Activated CD8-positive, alpha-beta memory T cell treated with anti-CD3 and anti-CD28 coated beads for 36 hours (primary cell): ENCODE results near the gene NUDT14. TPM values are rescaled to one million over a fixed set of nuclear protein-coding genes. Genes with fewer than 3 reads are reported as not detected.

Experiments used
- CTCF ChIA-PET: fragments of 350-600 bp; sonication (Branson Sonifier 250); formaldehyde crosslinking; loops from one replicate; lab custom pipeline; 2021; ENCODE audit warnings: antibody characterized with exemption; lab: Charles Lee
- POLR2A ChIA-PET: fragments of 350-600 bp; sonication (Branson Sonifier 250); formaldehyde crosslinking; loops from one replicate; lab custom pipeline; 2021; ENCODE audit warnings: antibody characterized with exemption; lab: Charles Lee
- total RNA-seq, 2 experiments: library from RNA; stranded (reverse); gene quantifications; one replicate each; pipeline ENCODE4 v1.2.3, GENCODE V29; 2021

NUDT14 gene
- total RNA-seq, 2 experiments from 2014 or later: 8.4 to 8.5 TPM

- ChIA-PET CTCF (interaction anchor here (0.7 to 1.0 kb wide), 2 partner anchors 15 to 19 kb away, joined by 3 read pairs; no protein-coding TSS in a partner anchor), POLR2A (no interaction called here)
Measured at GRCh38 chr14:105184461-105184860, 3.3 kb upstream of the NUDT14 start.

GRCh38 chr14:105182296-105183020 is 1.3 kb upstream of the NUDT14 start:
- ChIA-PET CTCF (interaction anchor here (0.7 to 1.3 kb wide), 4 partner anchors 12 to 179 kb away, joined by 3 to 6 read pairs (median 3); no protein-coding TSS in a partner anchor), POLR2A (no interaction called here)

DNA sequence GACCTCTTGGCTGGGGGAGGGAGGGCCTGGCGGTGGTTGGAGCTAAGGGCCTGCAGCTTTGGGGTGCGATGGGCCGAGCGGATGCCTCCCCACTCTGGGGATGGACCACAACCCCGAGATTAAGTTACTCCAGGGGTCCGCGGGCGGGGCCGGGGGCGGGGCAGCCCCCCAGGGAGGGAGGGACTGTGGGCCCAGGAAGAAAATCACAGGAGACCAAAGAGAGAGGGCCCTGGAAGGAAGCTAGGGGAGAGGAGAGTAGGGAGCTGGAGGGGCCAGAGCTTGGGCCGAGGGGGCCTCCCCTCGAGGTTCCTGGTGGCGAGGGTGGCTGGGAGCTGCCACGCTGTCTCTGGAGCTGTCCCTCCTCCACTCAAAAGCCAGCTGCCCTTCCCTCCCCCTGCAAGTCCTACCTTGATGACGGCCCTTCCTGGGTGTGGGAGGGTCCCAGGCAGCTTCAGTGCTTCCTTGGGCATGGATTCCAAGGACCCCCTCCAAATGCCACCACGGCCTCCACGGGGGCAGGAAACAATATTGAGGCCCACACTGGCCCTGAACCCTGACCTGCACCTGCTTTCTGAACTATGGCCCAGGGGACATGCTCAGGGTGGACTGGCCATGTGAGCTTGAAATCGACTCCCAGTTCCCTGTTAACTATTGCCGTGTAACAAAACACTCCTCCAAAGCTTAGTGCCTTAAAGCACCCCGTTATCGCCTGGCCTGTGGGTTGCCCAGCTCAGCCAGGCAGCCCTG is 610 bp upstream of the NUDT14 start:
- ChIA-PET POLR2A (no interaction called here), CTCF (interaction anchor here (0.7 to 1.3 kb wide), 4 partner anchors 13 to 180 kb away, joined by 3 to 6 read pairs (median 4); no protein-coding TSS in a partner anchor)

DNA sequence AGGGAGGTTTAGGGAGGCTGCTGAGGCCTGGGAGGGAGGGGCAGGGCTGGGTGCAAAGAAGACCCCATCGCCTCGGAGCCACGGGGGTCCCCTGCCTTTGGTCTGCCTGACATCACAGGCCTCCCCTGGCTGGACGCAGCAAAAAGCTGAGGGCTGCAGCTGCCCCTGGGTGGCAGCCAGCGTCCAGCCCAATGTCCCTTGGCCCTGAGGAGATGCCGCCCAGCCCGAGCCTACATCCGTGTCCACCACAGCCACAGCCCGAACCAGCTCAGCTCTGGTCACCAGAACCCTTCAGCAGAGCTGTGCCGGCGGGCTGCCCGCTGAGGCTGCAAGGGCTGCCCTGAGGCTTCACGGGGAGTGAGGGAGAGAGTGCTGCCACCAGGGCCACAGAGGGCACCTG is 1.9 kb downstream of the NUDT14 start:
- ChIA-PET CTCF (interaction anchor here (1.1 to 1.8 kb wide), 2 partner anchors 10 to 15 kb away, joined by 3 to 5 read pairs; partner anchors contain the start of gene JAG2), POLR2A (no interaction called here)

GRCh38 chr14:105178868-105179140 is 2.3 kb downstream of the NUDT14 start:
- POLR2A ChIA-PET: no interaction called here
- CTCF ChIA-PET: interaction anchor here (1.8 kb wide), 1 partner anchor 14 kb away, joined by 5 read pairs; no protein-coding TSS in a partner anchor

- CTCF ChIA-PET: no interaction called here
Measured at GRCh38 chr14:105178069-105178867, 2.8 kb downstream of the NUDT14 start.

GRCh38 chr14:105177082-105177481 is 4.0 kb downstream of the NUDT14 start:
- ChIA-PET CTCF (no interaction called here), POLR2A (no interaction called here)

More at GRCh38 chr14:105178069-105178867, 2.8 kb downstream of the NUDT14 start:
- POLR2A ChIA-PET: no interaction called here

- ChIA-PET POLR2A (interaction anchor here (0.5 kb wide), 1 partner anchor 231 kb away, joined by 4 read pairs; no protein-coding TSS in a partner anchor), CTCF (interaction anchor here (1.4 kb wide), 1 partner anchor 19 kb away, joined by 3 read pairs; no protein-coding TSS in a partner anchor)
Measured at GRCh38 chr14:105176513-105176912, 4.6 kb downstream of the NUDT14 start.

DNA sequence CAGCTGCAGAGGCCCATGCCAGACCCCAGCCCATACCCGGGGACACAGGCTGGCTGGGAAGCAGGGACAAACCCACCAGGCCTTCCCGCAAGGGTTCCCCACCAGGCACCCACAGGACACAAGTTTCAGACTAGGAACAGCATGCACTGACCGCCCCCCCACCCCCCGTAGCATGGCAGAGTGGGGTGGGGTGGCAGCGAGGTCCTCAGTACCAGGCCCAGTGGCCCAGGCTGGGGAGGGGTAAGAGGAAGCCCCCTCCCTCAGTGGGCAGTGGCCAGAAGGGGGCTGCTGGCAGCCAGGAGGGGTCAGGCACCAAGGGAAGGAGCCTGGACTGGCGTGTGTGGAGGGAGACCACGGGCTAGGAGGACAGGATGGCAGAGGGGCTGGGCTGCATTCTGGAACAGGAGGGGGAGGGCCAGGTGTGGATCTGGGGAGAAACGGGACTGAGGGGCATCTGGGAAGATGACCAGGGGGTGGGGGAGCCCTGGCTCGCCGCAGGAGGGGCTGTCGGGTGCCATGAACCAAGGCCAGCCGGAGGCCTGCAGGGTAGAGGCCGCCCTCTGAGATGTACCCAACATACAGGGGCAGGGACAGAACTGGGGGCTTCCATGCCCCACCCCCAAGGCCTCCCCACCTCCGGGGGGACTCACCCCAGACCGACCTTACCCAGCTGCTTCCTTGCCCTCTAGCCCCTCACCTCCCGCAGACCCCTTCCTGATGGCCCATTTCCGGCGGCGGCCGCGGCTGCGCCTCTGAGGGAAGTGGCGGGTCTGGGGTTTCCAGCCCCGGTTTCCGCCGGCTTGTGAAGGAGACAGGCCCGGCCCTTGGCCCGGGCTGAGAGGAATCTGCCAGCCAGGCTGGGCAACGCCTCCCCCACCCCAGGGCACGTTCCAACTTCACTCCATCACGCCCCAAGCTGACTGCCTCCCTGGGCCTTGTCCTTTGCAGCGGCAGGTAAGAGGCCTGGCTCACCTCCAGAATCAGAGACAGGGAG is 6.9 kb downstream of the NUDT14 start:
- CTCF ChIA-PET: no interaction called here

GRCh38 chr14:105173145-105173544 is 8.0 kb downstream of the NUDT14 start:
- POLR2A ChIA-PET: interaction anchor here (0.5 kb wide), 1 partner anchor 391 kb away, joined by 6 read pairs; no protein-coding TSS in a partner anchor
- CTCF ChIA-PET: interaction anchor here (1.4 kb wide), 1 partner anchor 83 kb away, joined by 5 read pairs; no protein-coding TSS in a partner anchor

More for the DNA sequence above, 6.9 kb downstream of the NUDT14 start:
- POLR2A ChIA-PET: no interaction called here

DNA sequence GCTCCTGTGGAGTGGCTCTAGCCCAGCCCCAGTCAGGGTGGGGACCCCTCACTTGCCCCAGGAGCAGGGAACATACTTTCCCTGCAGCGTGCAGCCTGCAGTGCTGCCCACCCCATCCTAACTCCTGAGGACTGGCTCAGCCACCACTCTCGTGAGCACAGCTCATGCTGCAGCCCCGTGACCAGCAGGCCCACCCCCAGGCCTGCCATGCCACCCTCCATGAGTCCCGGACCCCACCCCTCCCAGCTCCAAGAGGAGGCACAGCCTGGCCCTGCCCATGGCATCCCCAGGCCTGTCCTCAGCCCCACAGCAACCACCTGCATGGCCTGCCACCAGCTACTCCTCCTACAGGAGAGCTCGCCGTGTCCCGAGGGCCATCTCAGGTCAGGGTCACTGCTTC is 8.6 kb downstream of the NUDT14 start:
- POLR2A ChIA-PET: no interaction called here
- CTCF ChIA-PET: interaction anchor here (1.4 kb wide), 2 partner anchors 22 to 82 kb away, joined by 5 read pairs; no protein-coding TSS in a partner anchor

- CTCF ChIA-PET: interaction anchor here (0.5 to 1.4 kb wide), 2 partner anchors 15 to 24 kb away, joined by 3 to 5 read pairs; no protein-coding TSS in a partner anchor
- POLR2A ChIA-PET: interaction anchor here (0.6 to 1.1 kb wide), 2 partner anchors 9 to 125 kb away, joined by 3 to 4 read pairs; no protein-coding TSS in a partner anchor
Measured at GRCh38 chr14:105171004-105171673, 10.0 kb downstream of the NUDT14 start.

DNA sequence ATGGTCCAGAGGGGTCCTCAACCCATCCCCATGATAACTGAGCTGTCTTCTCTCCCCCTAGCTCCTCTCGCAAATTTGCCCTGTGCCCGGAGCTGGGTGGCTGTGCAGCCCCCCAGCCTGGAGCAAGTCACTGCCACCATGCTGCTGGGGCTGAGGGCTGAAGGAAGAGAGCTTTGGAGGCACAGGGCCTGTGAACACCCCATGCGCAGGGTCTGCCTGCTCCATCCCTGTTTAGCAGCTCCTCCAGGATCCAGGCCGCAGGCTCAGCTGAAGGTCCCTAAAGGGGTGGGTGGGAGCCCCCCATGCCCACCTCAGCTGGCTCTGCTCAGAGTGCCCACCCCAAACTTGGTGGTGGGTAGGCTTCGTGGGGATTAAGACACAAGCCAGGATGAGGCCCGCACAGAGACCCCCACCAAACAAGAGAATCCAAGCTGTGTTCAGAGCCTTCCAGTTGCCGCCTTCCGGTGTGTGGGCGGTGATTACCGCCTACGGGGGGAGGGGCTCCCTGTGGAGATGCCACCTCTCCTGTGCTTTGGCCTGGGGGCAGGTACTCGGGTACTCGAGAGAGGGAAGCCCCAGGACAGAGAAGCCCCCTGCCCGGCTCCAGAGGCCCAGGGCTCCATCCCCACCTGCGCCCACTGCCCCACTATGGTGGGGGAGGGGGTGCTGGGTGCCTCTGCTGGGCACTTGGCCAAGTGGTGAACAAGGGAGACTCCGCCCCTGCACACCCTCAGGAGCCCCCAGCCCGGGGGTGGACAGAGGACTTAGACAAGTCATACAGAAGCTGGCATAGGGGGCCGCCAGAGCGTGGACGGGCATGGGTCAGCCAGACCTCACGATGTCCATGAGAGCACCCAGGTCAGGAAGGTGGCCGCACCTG is 11.1 kb downstream of the NUDT14 start:
- POLR2A ChIA-PET: interaction anchor here (1.1 kb wide), 1 partner anchor 10 kb away, joined by 3 read pairs; no protein-coding TSS in a partner anchor
- CTCF ChIA-PET: interaction anchor here (0.5 to 1.6 kb wide), 9 partner anchors 13 to 311 kb away, joined by 3 to 5 read pairs (median 3); no protein-coding TSS in a partner anchor

- ChIA-PET POLR2A (no interaction called here), CTCF (interaction anchor here (0.5 to 1.6 kb wide), 9 partner anchors 10 to 312 kb away, joined by 3 to 5 read pairs (median 3); no protein-coding TSS in a partner anchor)
Measured at GRCh38 chr14:105168979-105169507, 12.1 kb downstream of the NUDT14 start.

DNA sequence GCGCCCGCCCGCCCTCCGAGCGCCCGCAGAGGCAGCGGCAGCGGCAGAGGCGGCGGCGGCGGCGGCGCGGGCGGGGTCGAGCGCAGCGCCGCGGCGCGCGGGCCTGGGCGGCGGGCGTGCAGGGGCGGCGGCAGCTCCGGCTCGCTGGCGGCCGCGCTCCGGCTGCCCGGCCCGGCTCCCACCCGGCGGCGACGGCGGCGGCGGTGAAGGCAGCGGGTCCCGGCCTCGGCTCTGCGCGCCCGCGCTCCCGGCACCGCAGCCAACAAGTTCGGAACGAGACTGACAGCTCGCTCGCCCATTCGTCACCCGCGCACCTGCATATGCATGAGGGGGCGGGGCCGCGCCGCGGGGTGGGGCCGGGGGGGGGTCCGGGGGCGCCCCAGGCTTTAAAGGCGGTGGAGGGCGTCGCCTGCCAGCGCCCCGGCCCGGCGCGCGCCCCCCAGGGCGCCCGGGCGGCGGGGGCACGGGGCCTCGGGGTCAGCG is 12.6 kb downstream of the NUDT14 start, which contains the start of gene JAG2:
Gene JAG2, minus strand, starts transcription at position 281 of the 483 bp plus-strand sequence. CDS start 356 bp downstream, outside the sequence.
- POLR2A ChIA-PET: no interaction called here
- CTCF ChIA-PET: interaction anchor here (0.9 to 1.6 kb wide), 5 partner anchors 11 to 312 kb away, joined by 3 to 5 read pairs (median 3); no protein-coding TSS in a partner anchor
